Heart right ventricle (tissue), 16 donors: Measurements from ENCODE around the gene KAT2A. TPM values are rescaled to one million over a fixed set of nuclear protein-coding genes. Genes with fewer than 3 reads are reported as not detected.

Source experiments
- ATAC-seq, 8 donors: fragments of 200-7000 bp; cut with Tn5 transposase; one replicate each; pipeline ENCODE4 v1.9.1; 2020; ENCODE audit warnings: mild to moderate bottlenecking in 8 of 8, moderate library complexity in 8 of 8, moderate number of reproducible peaks in 1 of 8
- DNase-seq, 2 donors: peaks; one replicate each; pipeline ENCODE4 v3.0.0-alpha.2; 2020
- H3K27ac ChIP-seq, 10 donors: fragments of 200-600 bp; sonication (generic) in 2 of 10; one replicate each; pipeline versions ENCODE4 v1.5.0 to v1.8.0; 2020 to 2022; ENCODE audit warnings: mild to moderate bottlenecking in 3 of 10
- H3K27me3 ChIP-seq, 7 donors: fragments of 200-600 bp; one replicate each; pipeline ENCODE4 v1.8.0; 2021 to 2022; ENCODE audit warnings: mild to moderate bottlenecking in 2 of 7
- H3K36me3 ChIP-seq, 9 donors: fragments of 200-600 bp; sonication (generic) in 1 of 9; one replicate each; pipeline versions ENCODE4 v1.5.0 to v1.8.0; 2020 to 2022; ENCODE audit warnings: mild to moderate bottlenecking in 2 of 9
- H3K4me1 ChIP-seq, 9 donors: fragments of 200-600 bp; sonication (generic) in 1 of 9; one replicate each; pipeline versions ENCODE4 v1.5.0 to v1.8.0; 2020 to 2022; ENCODE audit warnings: mild to moderate bottlenecking in 4 of 9
- H3K4me3 ChIP-seq, 10 donors: fragments of 200-600 bp; sonication (generic) in 2 of 10; one replicate each; pipeline versions ENCODE4 v1.5.0 to v1.8.0; 2020 to 2022; ENCODE audit warnings: mild to moderate bottlenecking in 7 of 10, moderate library complexity in 2 of 10
- H3K9me3 ChIP-seq, 11 donors: fragments of 200-600 bp in 10 of 11; sonication (generic) in 2 of 11; one replicate each; pipeline versions ENCODE4 v1.5.0 to v1.8.0; 2013 to 2022; ENCODE audit warnings: mild to moderate bottlenecking in 2 of 11, control low read depth in 1 of 11, moderate library complexity in 1 of 11
- CTCF ChIP-seq, 9 donors: fragments of 200-600 bp; sonication (generic) in 2 of 9; IDR thresholded peaks; one replicate each; pipeline versions ENCODE4 v1.5.0 to v1.8.0; 2021 to 2022; ENCODE audit warnings: antibody characterized with exemption in 9 of 9, mild to moderate bottlenecking in 5 of 9, moderate library complexity in 1 of 9
- WGBS, 2 donors: extraction: QIAGEN DNeasy Blood & Tissue Kit; methylation state at CpG; one replicate each; pipeline ENCODE4 v1.1.7; 2013; ENCODE audit warnings: inconsistent platforms in 1 of 2; 5-methylcytosine and 5-hydroxymethylcytosine counted together
- intact Hi-C, 10 donors: fragments of 100-400 bp; cut with DNase I; formaldehyde crosslinking; loops; one replicate each; pipeline versions ENCODE4 v1.11.1 to v1.14.2; 2022
- polyA plus RNA-seq, 2 donors: library from polyadenylated mRNA; stranded (reverse); fragments of 200-250 nt; gene quantifications; one replicate each; pipeline ENCODE4 v1.2.3, GENCODE V29; 2013
- total RNA-seq, 10 donors: library from RNA; stranded (reverse); fragmentation: NEBNext Ultra II Directional in 3 of 10; extraction: Animal tissue kit (Norgen Biotek cat#: 25700) in 3 of 10; gene quantifications; one replicate each; pipeline versions ENCODE4 v1.2.1 to v1.2.4, GENCODE V29; 2021 to 2023
- donor health status: Arrhythmogenic right ventricular cardiomyopathy.
- donor health status: ischemic (EF 13 %, LVEDD 7.1; RV severe dilation, severe dysfunction).
- donor health status: healthy with polysubstance abuse.
- donor health status: DM: no; HTN: yes; CAD: no.
- donor health status: DM: no; HTN: no; CAD: no.
- donor health status: ischemic (EF 25% LVEDD 6.9; RV normal size, moderate dysfunction).
- donor health status: ischemic (EF 25% LVEDD 5.7; RV mildly dilated, moderate dysfunction).
- donor health status: healthy.
- donor health status: DM: yes; HTN: yes; CAD: no.
- donor health status: Ischemic cardiomyopathy.
- donor health status: ischemic (EF 35%, LVEDD 5.7; RV mildly dilated, moderate dysfunction).
- donor health status: nonischemic (EF 11% LVEDD 7.7; RV severe dilation, severe dysfunction).
- donor health status: DM: yes; HTN: yes; CAD: no.
- donor health status: PGD.
- donor health status: ischemic (EF 29% LVEDD 5.4; RV normal size, mild dysfunction).
- donor health status: nonischemic (EF 23%, LVEDD 6.1; RV moderate dilation, normal function).

Gene KAT2A
- total and polyA plus RNA-seq, 12 donors = 9.3 to 118 (median 15.0) TPM

GRCh38 chr17:42077755-42078154 is 43.4 kb downstream of the KAT2A start:
- intact Hi-C loops = no loop called here
- no peak for TF ChIP-seq CTCF (IDR thresholded peaks at IDR 0.05)
- DNase-seq (no peak), ATAC-seq (no peak)
- Histone ChIP-seq H3K27me3 (peaks cover 0 to 16% (median 12%) of the 10 kb centered on the region in 7 donors), H3K4me3 (no peak overlapping the region), H3K27ac (no peak overlapping the region), H3K36me3 (no peaks in the 10 kb centered on the region), H3K4me1 (peaks cover 0 to 2% (median 0%) of the 10 kb centered on the region in 9 donors), H3K9me3 (no peaks in the 10 kb centered on the region)
- 82 to 86% methylated on average over 5 of the region's 5 CpGs for WGBS, 2 donors

- DNase-seq = no peak
- Histone ChIP-seq H3K4me1 (peaks cover 0 to 9% (median 5%) of the 10 kb centered on the region in 9 donors), H3K36me3 (no peaks in the 10 kb centered on the region), H3K27ac (no peak overlapping the region), H3K27me3 (peaks cover 0 to 24% (median 19%) of the 10 kb centered on the region in 7 donors), H3K4me3 (no peak overlapping the region), H3K9me3 (no peaks in the 10 kb centered on the region)
- 79 to 84% methylated on average over 4 of the region's 4 CpGs for WGBS, 2 donors
- intact Hi-C loops = no loop called here
- ATAC-seq = peak in 2 of 8 donors; percentile 48 to 70
- TF ChIP-seq CTCF (IDR thresholded peaks at IDR 0.05) = no peak
Observed at GRCh38 chr17:42076797-42077559, 44.2 kb downstream of the KAT2A start.

- no peaks in the 10 kb centered on the region for H3K36me3 ChIP-seq
- DNase-seq = no peak
- no peak overlapping the region for H3K4me3 ChIP-seq
- WGBS, 2 donors = 77 to 80% methylated on average over 6 of the region's 6 CpGs
- H3K9me3 ChIP-seq = no peaks in the 10 kb centered on the region
- no peak overlapping the region for H3K27ac ChIP-seq
- H3K27me3 ChIP-seq = peaks cover 0 to 36% (median 30%) of the 10 kb centered on the region in 7 donors
- no peak for TF ChIP-seq CTCF (IDR thresholded peaks at IDR 0.05)
- intact Hi-C loops = no loop called here
- ATAC-seq = no peak
- H3K4me1 ChIP-seq = peaks cover 0 to 14% (median 5%) of the 10 kb centered on the region in 9 donors
Observed at GRCh38 chr17:42075789-42076188, 45.4 kb downstream of the KAT2A start.

DNA sequence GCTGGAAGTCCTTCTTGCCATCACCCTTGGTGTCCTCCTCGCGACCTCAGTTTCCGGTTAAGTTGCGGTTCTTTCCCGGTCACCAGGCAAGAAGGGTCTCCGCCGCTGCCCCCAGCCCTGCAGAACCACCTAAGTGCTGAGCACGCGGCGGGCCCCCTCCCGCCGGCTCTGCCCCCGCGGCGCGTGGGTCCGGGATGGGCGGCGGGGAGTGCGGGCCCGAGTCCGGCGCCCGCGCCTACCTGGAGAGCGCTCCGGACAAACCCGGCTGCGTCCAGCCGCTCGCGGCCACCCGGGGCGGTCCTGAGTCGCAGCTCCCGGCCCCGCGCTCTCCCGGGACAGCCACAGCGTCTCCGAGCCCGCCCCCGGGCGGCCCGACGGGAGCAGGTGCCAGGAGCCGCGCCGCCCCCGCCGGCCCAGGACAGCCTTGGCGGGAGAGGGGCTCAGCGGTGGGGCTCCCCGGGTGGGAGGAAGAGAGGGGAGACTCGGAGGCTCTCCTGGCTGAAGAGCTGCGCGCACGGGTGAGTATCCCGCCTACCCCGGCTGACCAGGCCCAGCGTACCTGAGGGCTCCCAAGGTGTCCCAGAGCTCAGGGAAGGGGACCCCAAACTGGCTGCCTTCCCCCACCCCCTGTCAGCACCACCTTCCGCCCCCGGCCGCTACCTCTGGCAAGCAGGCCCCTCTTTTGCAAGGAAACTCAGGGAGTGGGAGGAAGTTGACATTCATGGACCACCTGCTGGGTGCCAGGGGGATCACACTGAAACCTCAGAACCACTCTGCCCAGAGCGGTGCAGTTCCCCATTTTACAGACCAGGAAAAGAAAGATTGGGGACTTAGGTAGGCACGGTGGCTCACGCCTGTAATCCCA is 48.6 kb downstream of the KAT2A start:
- DNase-seq (no peak), ATAC-seq (peak in 3 of 8 donors; percentile 32 to 50 (median 49))
- H3K27me3 ChIP-seq = peaks cover 0 to 39% (median 31%) of the 10 kb centered on the region in 7 donors
- H3K4me1 ChIP-seq = peaks cover 0 to 14% (median 5%) of the 10 kb centered on the region in 9 donors
- 7 to 11% methylated on average over 63 to 67 of the region's 67 CpGs for WGBS, 2 donors
- no peaks in the 10 kb centered on the region for H3K36me3 ChIP-seq
- H3K27ac ChIP-seq = no peak overlapping the region
- intact Hi-C loops = no loop called here
- peak overlapping the region in 9 of 10 donors; percentile 18 to 43 (median 35) for H3K4me3 ChIP-seq
- no peaks in the 10 kb centered on the region for H3K9me3 ChIP-seq
- peak in 2 of 9 donors; percentile 7 to 14 for TF ChIP-seq CTCF (IDR thresholded peaks at IDR 0.05)
